Right renal pelvis (tissue), 4 donors: ENCODE data around the gene PLXNB1. TPM values are rescaled to one million over a fixed set of nuclear protein-coding genes. Genes with fewer than 3 reads are reported as not detected.

Source experiments
- DNase-seq, 4 donors: peaks; one replicate each; pipeline ENCODE4 v3.0.0-alpha.2; 2013; ENCODE audit warnings: low read depth in 4 of 4, low spot score in 3 of 4, missing footprints in 1 of 4
- polyA plus RNA-seq, 4 donors: library from polyadenylated mRNA; unstranded; fragments of 120-200 nt; gene quantifications; one replicate each; pipeline ENCODE4 v1.2.1, GENCODE V29; 2013; ENCODE audit not compliant: insufficient read length in 4 of 4

The PLXNB1 gene
- polyA plus RNA-seq, 4 donors, result 163 to 236 (median 188) TPM

- no peak for DNase-seq
Measured at GRCh38 chr3:48434591-48435222, 4.8 kb upstream of the PLXNB1 start.

GRCh38 chr3:48433472-48434118 lies 3.7 kb upstream of the PLXNB1 start:
- DNase-seq, result no peak

DNA sequence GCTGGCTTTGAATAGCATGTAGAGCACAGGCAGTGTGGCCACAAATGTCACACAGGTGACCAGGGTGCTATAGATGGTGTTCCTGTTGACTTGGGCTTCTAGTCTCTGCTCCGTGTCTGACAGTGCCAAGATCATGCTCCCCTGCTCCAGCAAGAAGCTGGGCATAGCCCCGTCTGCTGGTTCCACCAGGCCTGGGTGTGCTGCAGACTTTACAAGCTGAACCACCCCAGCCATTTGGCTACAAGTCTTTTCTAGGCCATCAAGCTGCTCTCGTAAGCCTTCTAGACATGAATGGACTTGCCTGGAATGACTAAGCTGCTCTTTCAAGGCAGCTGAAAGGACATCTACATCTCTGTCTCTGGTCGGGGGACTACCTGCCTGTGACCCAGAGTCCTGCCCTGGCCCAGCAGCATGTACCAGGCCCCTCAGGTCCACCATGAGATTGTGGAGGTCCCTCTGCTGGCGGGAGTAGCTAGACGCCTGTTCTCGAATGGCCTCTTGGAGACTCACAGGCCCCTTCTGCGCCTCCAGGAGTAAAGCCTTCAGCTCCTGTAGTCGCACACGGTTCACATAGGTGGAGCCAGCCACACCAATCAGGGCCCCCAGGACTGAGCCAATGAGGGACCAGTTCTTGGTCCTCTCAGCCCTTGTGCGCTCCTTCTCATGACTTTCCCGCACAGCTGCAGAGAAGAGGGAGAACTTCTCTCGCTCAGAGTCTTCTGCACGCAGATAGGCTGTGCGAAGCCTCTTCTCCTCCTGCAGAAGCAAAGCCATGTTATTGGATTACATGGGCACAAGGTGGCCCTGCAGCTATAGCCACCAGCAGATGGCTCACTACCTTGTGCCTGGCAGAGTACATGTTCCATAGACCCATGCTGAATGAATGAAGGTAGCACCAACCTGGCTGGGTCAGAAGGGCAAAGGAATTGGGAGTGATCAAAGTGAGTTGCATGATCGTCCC lies 2.8 kb upstream of the PLXNB1 start:
- no peak for DNase-seq

GRCh38 chr3:48431224-48432029 lies 1.5 kb upstream of the PLXNB1 start:
- DNase-seq, result no peak

DNA sequence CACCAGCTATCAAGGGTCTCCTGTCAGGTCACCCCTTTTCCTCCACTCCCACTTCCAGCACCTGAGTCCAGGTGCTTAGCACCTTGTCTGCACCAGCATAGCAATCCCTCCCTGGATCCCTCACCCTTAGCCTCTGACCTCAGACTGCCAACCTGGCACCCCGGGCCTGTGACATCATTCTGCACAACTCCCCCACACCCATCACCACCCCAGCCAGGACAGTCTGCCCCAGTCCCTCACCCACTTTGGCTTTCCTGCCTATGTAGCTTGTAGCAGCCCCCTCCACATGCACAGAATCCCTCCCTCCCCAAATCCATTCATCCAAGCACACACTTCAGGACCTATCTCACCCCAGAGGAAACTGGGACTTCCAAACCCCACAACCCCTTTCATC lies 819 bp upstream of the PLXNB1 start:
- DNase-seq, result no peak

GRCh38 chr3:48429317-48429959 lies 448 bp downstream of the PLXNB1 start:
- peak in 2 of 4 donors; percentile 43 to 49 for DNase-seq

DNA sequence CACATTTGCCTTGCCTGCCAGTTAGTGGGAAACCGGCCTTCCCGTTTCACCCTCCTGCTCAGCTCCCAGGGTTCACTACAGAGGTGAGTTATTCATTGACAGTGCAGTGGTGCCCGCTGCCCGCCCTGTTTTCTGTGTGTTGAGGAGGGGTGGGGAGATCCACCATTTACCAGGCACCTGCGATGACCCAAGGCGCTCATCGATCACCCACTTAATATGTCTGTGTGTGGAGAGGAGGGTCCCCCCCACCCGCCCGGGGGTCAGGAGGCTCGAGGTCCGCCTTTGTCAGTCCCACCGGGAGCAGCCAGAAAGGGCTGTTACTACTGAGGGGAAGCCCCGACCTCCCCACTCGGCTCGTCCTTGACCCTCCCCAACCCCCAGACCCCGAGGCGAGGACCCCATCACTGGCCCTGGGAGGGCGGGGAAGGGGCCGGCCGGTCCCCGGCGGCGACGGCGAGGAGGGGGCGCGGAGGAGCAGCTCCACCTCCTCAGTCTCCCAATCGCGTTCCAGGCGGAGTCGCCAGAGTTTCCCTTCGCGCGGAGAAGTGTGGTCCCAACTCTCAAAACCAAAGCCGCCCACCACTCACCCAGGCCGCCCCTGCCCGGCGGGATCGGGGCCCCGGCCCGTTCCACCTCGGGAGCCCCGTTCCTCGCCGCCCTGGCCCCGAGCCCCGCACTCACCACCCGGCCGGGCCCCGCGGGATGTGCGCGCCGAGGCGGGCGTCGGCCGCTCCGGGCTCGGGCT lies 1.1 kb downstream of the PLXNB1 start:
- peak in 2 of 4 donors; percentile 53 to 61 for DNase-seq

- no peak for DNase-seq
Measured at GRCh38 chr3:48428088-48428571, 1.8 kb downstream of the PLXNB1 start.

DNA sequence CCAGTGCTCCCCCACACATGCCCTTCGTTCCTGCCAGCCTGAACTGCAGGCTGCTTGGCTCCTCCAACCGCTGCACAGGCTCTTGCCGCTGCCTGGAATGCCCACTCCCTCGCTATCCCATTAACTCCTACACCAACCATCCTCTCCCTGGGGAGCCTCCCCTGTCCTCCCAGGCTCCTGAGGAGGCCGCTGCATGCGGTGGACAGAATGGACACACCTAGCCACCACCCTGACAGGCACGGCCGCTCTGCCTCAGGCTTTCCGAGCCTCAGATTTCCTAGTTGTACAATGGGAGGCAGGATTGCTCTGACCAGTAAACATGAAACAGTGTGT lies 2.3 kb downstream of the PLXNB1 start:
- no peak for DNase-seq

DNA sequence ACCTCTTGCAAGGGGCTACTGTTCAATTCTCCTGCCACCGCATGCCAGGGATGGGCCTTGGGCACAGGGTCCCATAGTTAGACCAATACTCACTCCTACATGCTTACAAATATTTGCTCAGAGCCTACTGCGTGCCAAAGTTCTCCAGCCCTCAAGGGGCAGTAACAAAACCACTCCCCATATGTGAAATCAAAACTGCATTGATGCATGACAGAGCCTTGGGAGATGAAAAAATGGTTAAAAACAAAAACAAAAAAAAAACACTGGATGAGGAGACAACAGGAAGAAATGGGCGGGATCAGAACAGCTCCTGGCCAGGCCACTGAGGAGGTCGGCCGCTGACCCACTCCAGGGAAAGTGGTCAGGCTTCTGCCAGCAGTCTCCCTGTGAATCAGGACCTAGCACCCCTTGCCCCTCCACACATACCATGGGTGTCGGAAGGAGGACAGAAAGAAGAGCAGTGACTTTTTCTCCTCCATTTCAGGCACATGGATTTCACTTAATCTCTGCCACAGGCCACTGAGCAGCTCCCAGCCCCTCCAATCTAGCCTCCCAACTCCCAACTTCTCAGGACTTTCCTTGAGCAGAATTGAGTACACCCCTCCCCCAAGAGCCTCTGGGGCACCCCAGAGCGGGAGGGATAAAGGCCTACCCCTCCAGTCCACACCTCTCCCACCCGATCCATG lies 2.8 kb downstream of the PLXNB1 start:
- DNase-seq, result no peak

DNA sequence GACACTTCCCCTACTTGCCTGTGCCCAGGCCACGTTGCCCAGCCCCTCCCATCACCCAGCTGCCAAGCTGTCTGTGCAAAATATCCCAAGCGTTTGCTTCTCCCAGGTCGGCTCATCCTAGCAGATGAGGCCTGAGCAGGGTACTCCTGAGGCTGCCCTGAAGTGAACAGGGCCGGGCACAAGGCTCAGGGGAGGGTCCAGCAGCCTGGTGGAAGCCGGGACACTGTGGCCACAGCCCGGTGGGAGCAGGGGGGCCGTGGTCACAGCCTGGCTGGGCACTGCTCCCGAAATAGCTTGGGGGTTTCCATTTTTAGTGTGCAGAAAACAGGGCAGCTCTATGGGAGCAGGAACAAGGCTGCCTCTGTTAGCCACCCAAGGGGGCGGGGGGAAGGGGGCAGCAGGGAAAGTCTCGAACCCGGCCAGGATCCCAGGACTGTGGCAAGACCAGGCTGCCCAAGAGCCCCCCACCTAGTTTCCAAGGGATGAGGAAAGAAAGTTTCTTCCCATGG lies 3.4 kb downstream of the PLXNB1 start:
- DNase-seq, result no peak

GRCh38 chr3:48425281-48425812 lies 4.5 kb downstream of the PLXNB1 start:
- DNase-seq, result no peak

GRCh38 chr3:48423883-48424695 lies 5.8 kb downstream of the PLXNB1 start:
- DNase-seq, result no peak

DNA sequence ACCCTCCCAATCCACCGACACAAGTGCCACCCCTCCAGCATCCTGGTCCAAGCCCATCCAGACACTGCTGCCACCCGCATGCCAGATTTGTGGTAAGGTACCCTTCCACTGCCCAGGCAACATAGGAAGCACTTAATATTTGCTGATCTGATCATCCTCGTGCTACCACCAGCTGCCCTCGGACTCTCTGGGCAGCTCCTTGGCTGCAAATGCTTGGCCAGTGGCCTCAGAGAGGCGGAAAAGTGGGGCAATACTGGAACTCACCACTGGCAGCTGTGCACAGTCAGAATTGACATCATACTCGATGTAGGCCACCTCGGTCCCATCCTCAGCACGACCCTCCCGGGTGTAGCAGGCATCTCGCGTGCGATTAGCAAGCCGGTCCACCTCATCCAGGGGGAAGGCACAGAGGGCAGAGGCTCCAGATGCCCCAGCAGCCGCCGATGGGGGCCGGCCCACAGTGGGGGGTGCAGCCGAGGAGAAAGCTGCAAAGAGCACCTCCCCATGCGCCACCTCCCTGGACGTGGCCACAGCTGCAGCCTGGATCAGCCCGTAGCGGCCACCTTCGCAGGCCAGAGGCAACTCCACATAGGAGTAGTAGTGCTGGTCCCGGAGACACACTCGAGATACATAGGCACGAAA lies 6.5 kb downstream of the PLXNB1 start:
- DNase-seq, result no peak

- no peak for DNase-seq
Measured at GRCh38 chr3:48422681-48423080, 7.2 kb downstream of the PLXNB1 start.

DNA sequence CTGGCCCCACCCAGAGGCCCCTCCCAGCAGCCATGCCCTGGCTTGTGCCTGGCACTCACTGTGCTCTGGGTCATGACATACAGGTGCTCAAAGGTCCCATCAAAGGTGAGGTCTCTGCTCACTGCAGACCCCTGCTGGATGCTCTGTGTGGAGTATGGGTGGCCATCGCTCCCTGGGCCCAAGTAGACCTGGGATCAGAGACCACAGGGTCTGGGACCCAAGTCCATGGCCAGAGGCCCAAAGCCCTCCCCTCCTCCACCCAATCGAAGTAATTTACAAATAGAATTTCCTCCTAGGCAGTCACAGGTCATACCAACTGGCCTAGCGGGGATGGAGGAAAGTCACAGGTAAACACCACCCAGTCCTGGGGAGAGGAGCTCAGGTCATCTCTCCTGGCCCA lies 7.6 kb downstream of the PLXNB1 start:
- no peak for DNase-seq

- no peak for DNase-seq
Measured at GRCh38 chr3:48420561-48420960, 9.3 kb downstream of the PLXNB1 start.
